ENCODE measurements around the gene LRRK2.
A peak's percentile ranks its signal among the peaks of the same experiment; 100 is the strongest.

Gene LRRK2

GRCh38 chr12:40224439-40225291, at the start of gene LRRK2:
Gene LRRK2 (plus strand): TSS chr12:40224997. CDS start chr12:40225132, 135 bp downstream.
- TF ChIP-seq CTCF (IDR thresholded peaks at IDR 0.05; ENCODE audit: insufficient read depth, low read length, poor library complexity, severe bottlenecking), result no peak
- H3K4me3 ChIP-seq (replicated peaks; ENCODE audit: low read depth, low read length), result peak within 1 kb of the TSS; percentile 69
- H3K36me3 ChIP-seq (ENCODE audit: control insufficient read depth, insufficient read depth, low read length), result no peaks in the 10 kb centered on the region
- no peaks in the 10 kb centered on the region for H3K27me3 ChIP-seq (replicated peaks; ENCODE audit: control insufficient read depth, insufficient read depth, low read length)
- DNase-seq (ENCODE audit: extremely low read depth, insufficient read length), result peak; percentile 76

- Histone ChIP-seq H3K36me3 (ENCODE audit: control insufficient read depth, insufficient read depth, low read length) (no peaks in the 10 kb centered on the region), H3K4me3 (replicated peaks; ENCODE audit: low read depth, low read length) (no peak overlapping the region), H3K27me3 (replicated peaks; ENCODE audit: control insufficient read depth, insufficient read depth, low read length) (no peaks in the 10 kb centered on the region)
- TF ChIP-seq CTCF (IDR thresholded peaks at IDR 0.05; ENCODE audit: insufficient read depth, low read length, poor library complexity, severe bottlenecking), result no peak
- DNase-seq (ENCODE audit: extremely low read depth, insufficient read length), result no peak
Observed at GRCh38 chr12:40175045-40175444, 49.8 kb upstream of the LRRK2 start.

- no peak for DNase-seq (ENCODE audit: extremely low read depth, insufficient read length)
- H3K27me3 ChIP-seq (replicated peaks; ENCODE audit: control insufficient read depth, insufficient read depth, low read length), result no peaks in the 10 kb centered on the region
- H3K36me3 ChIP-seq (ENCODE audit: control insufficient read depth, insufficient read depth, low read length), result no peaks in the 10 kb centered on the region
- TF ChIP-seq CTCF (IDR thresholded peaks at IDR 0.05; ENCODE audit: insufficient read depth, low read length, poor library complexity, severe bottlenecking), result no peak
- H3K4me3 ChIP-seq (replicated peaks; ENCODE audit: low read depth, low read length), result no peak overlapping the region
Observed at GRCh38 chr12:40175489-40175888, 49.3 kb upstream of the LRRK2 start.

- Histone ChIP-seq H3K36me3 (ENCODE audit: control insufficient read depth, insufficient read depth, low read length) (no peaks in the 10 kb centered on the region), H3K4me3 (replicated peaks; ENCODE audit: low read depth, low read length) (no peak overlapping the region), H3K27me3 (replicated peaks; ENCODE audit: control insufficient read depth, insufficient read depth, low read length) (no peaks in the 10 kb centered on the region)
- DNase-seq (ENCODE audit: extremely low read depth, insufficient read length), result no peak
- no peak for TF ChIP-seq CTCF (IDR thresholded peaks at IDR 0.05; ENCODE audit: insufficient read depth, low read length, poor library complexity, severe bottlenecking)
Observed at GRCh38 chr12:40178701-40179100, 46.1 kb upstream of the LRRK2 start.

- no peak overlapping the region for H3K4me3 ChIP-seq (replicated peaks; ENCODE audit: low read depth, low read length)
- H3K36me3 ChIP-seq (ENCODE audit: control insufficient read depth, insufficient read depth, low read length), result no peaks in the 10 kb centered on the region
- DNase-seq (ENCODE audit: extremely low read depth, insufficient read length), result no peak
- no peaks in the 10 kb centered on the region for H3K27me3 ChIP-seq (replicated peaks; ENCODE audit: control insufficient read depth, insufficient read depth, low read length)
- TF ChIP-seq CTCF (IDR thresholded peaks at IDR 0.05; ENCODE audit: insufficient read depth, low read length, poor library complexity, severe bottlenecking), result no peak
Observed at GRCh38 chr12:40181490-40181889, 43.3 kb upstream of the LRRK2 start.
